Measurements from ENCODE around the gene PSMC6.

DNA sequence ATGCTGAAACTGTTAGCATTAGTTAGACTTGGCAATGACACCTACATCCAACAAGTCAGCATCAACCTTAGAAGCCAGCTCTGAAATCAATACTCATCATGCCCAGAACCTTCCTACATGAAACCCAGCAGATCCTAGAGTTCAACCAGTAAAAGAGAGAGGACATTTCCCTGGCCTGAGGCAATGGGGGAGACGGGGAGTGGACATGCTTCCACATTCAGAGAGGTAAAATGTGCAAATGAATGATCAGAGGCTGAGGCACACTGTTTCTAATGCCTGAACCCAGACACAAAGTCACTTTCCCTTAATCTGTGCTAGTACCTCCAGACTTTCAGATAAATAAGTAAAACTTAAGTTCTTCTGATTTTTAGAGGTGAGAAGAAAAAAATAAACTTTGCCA is 46.2 kb upstream of the PSMC6 start:
- no peak for TF ChIP-seq ZNF274 (IDR thresholded peaks at IDR 0.05; ENCODE audit: low read depth, low read length)
- no peak for TF ChIP-seq YY1 (IDR thresholded peaks at IDR 0.05; ENCODE audit: insufficient read depth, insufficient read length)
